ENCODE measurements around the gene PCDHA13. TPM values are rescaled to one million over a fixed set of nuclear protein-coding genes. Genes with fewer than 3 reads are reported as not detected.

Gene PCDHA13
- total RNA-seq, 6 experiments from 2014 or later = not detected

DNA sequence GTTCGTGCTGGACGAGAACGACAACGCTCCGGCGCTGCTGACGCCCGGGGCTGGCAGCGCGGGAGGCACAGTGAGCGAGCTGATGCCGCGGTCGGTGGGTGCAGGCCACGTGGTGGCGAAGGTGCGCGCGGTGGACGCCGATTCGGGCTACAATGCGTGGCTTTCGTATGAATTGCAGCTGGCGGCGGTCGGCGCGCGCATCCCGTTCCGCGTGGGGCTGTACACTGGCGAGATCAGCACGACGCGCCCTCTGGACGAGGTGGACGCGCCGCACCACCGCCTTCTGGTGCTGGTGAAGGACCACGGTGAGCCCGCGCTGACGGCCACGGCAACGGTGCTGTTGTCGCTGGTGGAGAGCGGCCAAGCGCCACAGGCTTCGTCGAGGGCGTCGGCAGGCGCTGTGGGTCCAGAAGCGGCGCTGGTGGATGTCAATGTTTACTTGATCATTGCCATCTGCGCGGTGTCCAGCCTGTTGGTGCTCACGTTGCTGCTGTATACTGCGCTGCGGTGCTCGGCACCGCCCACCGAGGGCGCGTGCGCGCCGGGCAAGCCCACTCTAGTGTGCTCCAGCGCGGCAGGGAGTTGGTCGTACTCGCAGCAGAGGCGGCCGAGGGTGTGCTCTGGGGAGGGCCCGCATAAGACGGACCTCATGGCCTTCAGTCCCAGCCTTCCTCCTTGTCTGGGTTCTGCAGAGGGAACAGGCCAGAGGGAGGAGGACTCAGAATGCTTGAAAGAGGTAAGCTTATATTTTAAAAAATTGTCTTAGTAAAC lies 2.2 kb downstream of the PCDHA13 start:
- H3K27ac Mint-ChIP-seq = no peak overlapping the region
- no peak overlapping the region for H3K4me3 Mint-ChIP-seq
- peaks cover 24% of the 10 kb centered on the region for H3K9me3 Mint-ChIP-seq
- peaks cover 4% of the 10 kb centered on the region; the same call in 1 of the 2 replicates for H3K36me3 Mint-ChIP-seq (ENCODE audit: low read depth)
- no peak for DNase-seq
- no peaks in the 10 kb centered on the region for H3K27me3 Mint-ChIP-seq (ENCODE audit: insufficient read depth)
- TF ChIP-seq, protein P1, sequence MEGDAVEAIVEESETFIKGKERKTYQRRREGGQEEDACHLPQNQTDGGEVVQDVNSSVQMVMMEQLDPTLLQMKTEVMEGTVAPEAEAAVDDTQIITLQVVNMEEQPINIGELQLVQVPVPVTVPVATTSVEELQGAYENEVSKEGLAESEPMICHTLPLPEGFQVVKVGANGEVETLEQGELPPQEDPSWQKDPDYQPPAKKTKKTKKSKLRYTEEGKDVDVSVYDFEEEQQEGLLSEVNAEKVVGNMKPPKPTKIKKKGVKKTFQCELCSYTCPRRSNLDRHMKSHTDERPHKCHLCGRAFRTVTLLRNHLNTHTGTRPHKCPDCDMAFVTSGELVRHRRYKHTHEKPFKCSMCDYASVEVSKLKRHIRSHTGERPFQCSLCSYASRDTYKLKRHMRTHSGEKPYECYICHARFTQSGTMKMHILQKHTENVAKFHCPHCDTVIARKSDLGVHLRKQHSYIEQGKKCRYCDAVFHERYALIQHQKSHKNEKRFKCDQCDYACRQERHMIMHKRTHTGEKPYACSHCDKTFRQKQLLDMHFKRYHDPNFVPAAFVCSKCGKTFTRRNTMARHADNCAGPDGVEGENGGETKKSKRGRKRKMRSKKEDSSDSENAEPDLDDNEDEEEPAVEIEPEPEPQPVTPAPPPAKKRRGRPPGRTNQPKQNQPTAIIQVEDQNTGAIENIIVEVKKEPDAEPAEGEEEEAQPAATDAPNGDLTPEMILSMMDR (IDR thresholded peaks at IDR 0.05) = no peak
- H3K4me1 Mint-ChIP-seq (ENCODE audit: low read depth) = no peaks in the 10 kb centered on the region

DNA sequence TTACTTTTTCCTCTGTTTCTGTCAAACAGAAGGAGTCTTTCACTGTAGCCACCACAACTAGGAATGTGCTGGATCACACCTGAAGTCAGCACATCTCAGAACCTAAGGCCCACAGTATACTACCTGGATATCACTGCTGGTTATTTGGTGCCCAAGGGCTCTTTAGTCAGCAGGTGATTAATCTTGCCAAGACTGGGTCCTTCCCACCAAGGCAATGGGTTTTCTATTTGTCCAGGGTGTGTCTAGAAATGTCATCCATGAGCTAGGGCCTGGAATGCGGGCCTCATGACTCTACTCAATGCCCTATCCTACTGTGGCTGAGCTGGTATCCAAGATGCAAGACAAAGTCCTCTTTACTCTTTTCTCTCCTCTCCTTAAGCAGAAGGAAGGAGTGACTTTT lies 34.4 kb downstream of the PCDHA13 start:
- Mint-ChIP-seq H3K36me3 (ENCODE audit: low read depth) (no peaks in the 10 kb centered on the region), H3K9me3 (peaks cover 64% of the 10 kb centered on the region), H3K4me1 (ENCODE audit: low read depth) (no peaks in the 10 kb centered on the region), H3K27ac (no peak overlapping the region), H3K27me3 (ENCODE audit: insufficient read depth) (peaks cover 2% of the 10 kb centered on the region; the same call in 1 of the 2 replicates), H3K4me3 (no peak overlapping the region)
- TF ChIP-seq, protein P1 (IDR thresholded peaks at IDR 0.05) = no peak
- DNase-seq = no peak

DNA sequence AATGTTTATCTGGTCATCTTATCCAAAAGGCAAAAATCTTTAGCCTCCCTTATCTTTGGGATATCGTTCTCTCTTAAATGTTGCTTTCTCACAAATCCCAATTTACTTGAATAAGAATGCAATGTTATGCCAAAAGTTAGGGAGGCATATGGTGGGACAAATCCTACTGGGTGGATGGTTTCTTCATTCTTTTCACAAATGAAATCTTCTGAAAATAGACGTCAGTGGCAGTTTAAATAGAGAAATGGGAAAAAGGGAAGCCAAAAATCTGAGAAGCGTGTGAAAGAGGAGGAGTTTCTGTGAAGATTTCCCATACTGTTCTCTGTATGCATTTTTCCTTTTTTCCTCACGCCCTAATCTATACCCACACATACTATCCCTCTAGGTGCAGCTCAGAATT lies 41.7 kb downstream of the PCDHA13 start:
- Mint-ChIP-seq H3K4me3 (no peak overlapping the region), H3K36me3 (ENCODE audit: low read depth) (peaks cover 5% of the 10 kb centered on the region; the same call in 1 of the 2 replicates), H3K4me1 (ENCODE audit: low read depth) (no peaks in the 10 kb centered on the region), H3K9me3 (peaks cover 30% of the 10 kb centered on the region), H3K27me3 (ENCODE audit: insufficient read depth) (peaks cover 3% of the 10 kb centered on the region), H3K27ac (no peak overlapping the region)
- TF ChIP-seq, protein P1 (IDR thresholded peaks at IDR 0.05) = no peak
- DNase-seq = no peak

DNA sequence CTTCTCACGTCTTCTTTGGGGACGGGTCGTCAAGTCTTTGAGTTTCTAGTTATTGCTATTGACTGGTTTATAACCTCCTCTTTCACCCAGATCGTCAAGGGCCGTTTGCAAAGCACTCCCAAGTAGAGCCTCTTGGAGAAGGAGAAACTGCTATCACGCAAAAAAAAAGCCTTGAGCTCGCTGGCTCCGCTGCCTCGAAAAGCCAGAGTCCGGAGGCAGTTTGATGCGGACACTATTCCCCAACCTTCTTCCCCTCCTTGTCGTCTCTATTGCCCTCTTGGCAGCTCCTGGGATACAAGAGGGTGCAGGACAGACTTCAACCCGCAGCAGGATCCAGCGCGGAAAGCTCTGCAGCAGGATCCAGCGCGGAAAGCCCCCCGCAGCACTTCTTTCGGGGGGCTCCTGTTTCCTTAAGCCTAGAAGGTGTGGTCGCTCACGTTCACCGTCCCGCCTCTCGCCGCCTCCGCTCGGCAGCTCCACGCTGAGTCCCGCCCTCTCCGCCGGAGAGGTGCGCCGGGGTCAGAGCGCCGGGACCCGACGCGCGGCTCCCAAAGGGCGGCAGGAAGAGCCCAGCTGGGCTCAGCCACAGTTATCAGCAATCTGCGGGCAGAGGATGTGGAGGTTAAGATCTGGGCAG lies 44.0 kb downstream of the PCDHA13 start, which contains the start of gene PCDHAC1:
TSS of gene PCDHAC1 (plus strand) at position 494 of the 637 bp plus-strand sequence. CDS start 594 bp downstream, outside the sequence.
- Mint-ChIP-seq H3K9me3 (peaks cover 29% of the 10 kb centered on the region), H3K4me1 (ENCODE audit: low read depth) (no peaks in the 10 kb centered on the region), H3K36me3 (ENCODE audit: low read depth) (peaks cover 5% of the 10 kb centered on the region; the same call in 1 of the 2 replicates), H3K27ac (no peak within 1 kb of the TSS), H3K27me3 (ENCODE audit: insufficient read depth) (peaks cover 4% of the 10 kb centered on the region), H3K4me3 (no peak within 1 kb of the TSS)
- DNase-seq = no peak
- TF ChIP-seq, protein P1 (IDR thresholded peaks at IDR 0.05) = no peak

DNA sequence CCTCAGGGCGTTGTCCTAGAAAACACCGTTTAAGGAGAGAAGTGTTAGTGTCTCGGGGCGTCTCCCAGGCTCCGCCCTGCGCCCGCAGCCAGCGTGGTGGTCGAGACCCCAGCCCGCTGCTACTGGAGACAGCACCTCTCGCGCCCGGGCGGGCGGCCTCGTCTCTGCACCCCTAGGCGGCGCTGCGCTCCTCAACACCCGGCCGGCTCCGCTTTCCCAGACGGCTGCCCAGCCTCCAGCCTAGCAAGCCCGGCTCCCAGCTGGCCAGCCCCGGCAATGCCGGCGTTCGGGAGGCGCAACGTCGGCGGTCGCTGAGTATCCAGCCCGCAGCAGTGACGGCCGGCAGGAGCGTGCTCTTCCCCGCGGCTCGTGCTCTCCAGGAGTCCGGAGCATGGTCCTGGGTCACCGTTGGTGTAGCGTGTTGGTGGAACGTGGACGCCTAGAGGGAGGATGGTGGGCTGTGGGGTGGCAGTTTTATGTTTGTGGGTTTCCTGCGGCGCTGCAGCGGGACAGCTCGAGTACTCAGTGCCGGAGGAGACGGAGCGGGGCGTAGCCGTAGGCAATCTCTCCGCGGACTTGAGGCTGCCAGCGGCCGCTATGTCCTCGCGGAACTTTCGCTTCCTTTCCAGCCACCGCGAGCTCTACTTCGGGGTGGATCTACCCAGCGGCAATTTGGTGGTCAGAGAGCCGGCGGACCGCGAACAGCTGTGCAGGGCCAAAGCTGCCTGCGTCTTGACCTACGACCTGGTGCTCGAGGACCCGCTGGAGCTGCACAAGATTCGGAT lies 44.7 kb downstream of the PCDHA13 start:
- Mint-ChIP-seq H3K36me3 (ENCODE audit: low read depth) (peaks cover 5% of the 10 kb centered on the region; the same call in 1 of the 2 replicates), H3K9me3 (peaks cover 24% of the 10 kb centered on the region), H3K4me1 (ENCODE audit: low read depth) (no peaks in the 10 kb centered on the region), H3K27me3 (ENCODE audit: insufficient read depth) (peaks cover 4% of the 10 kb centered on the region), H3K27ac (no peak overlapping the region), H3K4me3 (no peak overlapping the region)
- DNase-seq = no peak
- TF ChIP-seq, protein P1 (IDR thresholded peaks at IDR 0.05) = no peak
